Muscle layer of duodenum (tissue), 2 donors: ENCODE measurements around the gene C12orf75.

ENCODE experiments used
- H3K27ac ChIP-seq: one replicate; pipeline ENCODE4 v1.7.0; 2013; ENCODE audit warnings: mild to moderate bottlenecking, low read length
- H3K27me3 ChIP-seq: one replicate; pipeline ENCODE4 v1.7.0; 2013; ENCODE audit warnings: low read depth, mild to moderate bottlenecking, control low read depth, low read length
- H3K36me3 ChIP-seq, 2 donors: one replicate each; pipeline ENCODE4 v1.7.0; 2013; ENCODE audit warnings: low read length in 2 of 2, control low read depth in 1 of 2, mild to moderate bottlenecking in 1 of 2; ENCODE audit not compliant: insufficient read depth in 2 of 2, control insufficient read depth in 1 of 2
- H3K4me1 ChIP-seq, 2 donors: one replicate each; pipeline ENCODE4 v1.7.0; 2013; ENCODE audit warnings: low read length in 2 of 2, mild to moderate bottlenecking in 2 of 2, control low read depth in 1 of 2, moderate library complexity in 1 of 2; ENCODE audit not compliant: insufficient read depth in 2 of 2, control insufficient read depth in 1 of 2
- H3K4me3 ChIP-seq, 2 donors: one replicate each; pipeline ENCODE4 v1.7.0; 2013; ENCODE audit warnings: low read length in 2 of 2, low read depth in 1 of 2, mild to moderate bottlenecking in 1 of 2
- H3K9me3 ChIP-seq, 2 donors: one replicate each; pipeline ENCODE4 v1.7.0; 2013; ENCODE audit warnings: low read length in 2 of 2, control low read depth in 1 of 2, mild to moderate bottlenecking in 1 of 2; ENCODE audit not compliant: control insufficient read depth in 1 of 2
- donor health status: healthy.

C12orf75 gene

GRCh38 chr12:105357162-105357691, 26.7 kb downstream of the C12orf75 start:
- Histone ChIP-seq H3K36me3 (no peaks in the 10 kb centered on the region), H3K4me1 (no peaks in the 10 kb centered on the region), H3K27me3 (no peaks in the 10 kb centered on the region), H3K9me3 (no peaks in the 10 kb centered on the region), H3K4me3 (no peak overlapping the region), H3K27ac (no peak overlapping the region)

GRCh38 chr12:105358789-105359188, 28.3 kb downstream of the C12orf75 start:
- no peaks in the 10 kb centered on the region for H3K9me3 ChIP-seq
- no peaks in the 10 kb centered on the region for H3K4me1 ChIP-seq
- H3K27ac ChIP-seq: no peak overlapping the region
- no peak overlapping the region for H3K4me3 ChIP-seq
- H3K36me3 ChIP-seq: no peaks in the 10 kb centered on the region
- H3K27me3 ChIP-seq: no peaks in the 10 kb centered on the region

- H3K27ac ChIP-seq: no peak overlapping the region
- H3K9me3 ChIP-seq: no peaks in the 10 kb centered on the region
- no peaks in the 10 kb centered on the region for H3K36me3 ChIP-seq
- H3K27me3 ChIP-seq: no peaks in the 10 kb centered on the region
- no peak overlapping the region for H3K4me3 ChIP-seq
- no peaks in the 10 kb centered on the region for H3K4me1 ChIP-seq
Measured at GRCh38 chr12:105359856-105360255, 29.4 kb downstream of the C12orf75 start.

GRCh38 chr12:105363890-105364289, 33.4 kb downstream of the C12orf75 start:
- no peaks in the 10 kb centered on the region for H3K9me3 ChIP-seq
- no peak overlapping the region for H3K27ac ChIP-seq
- no peaks in the 10 kb centered on the region for H3K36me3 ChIP-seq

GRCh38 chr12:105365231-105365630, 34.7 kb downstream of the C12orf75 start:
- no peaks in the 10 kb centered on the region for H3K9me3 ChIP-seq
- no peaks in the 10 kb centered on the region for H3K36me3 ChIP-seq
- H3K4me1 ChIP-seq: no peaks in the 10 kb centered on the region
- H3K27me3 ChIP-seq: no peaks in the 10 kb centered on the region
- no peak overlapping the region for H3K27ac ChIP-seq
- no peak overlapping the region for H3K4me3 ChIP-seq

More at GRCh38 chr12:105363890-105364289, 33.4 kb downstream of the C12orf75 start:
- no peaks in the 10 kb centered on the region for H3K4me1 ChIP-seq
- no peak overlapping the region for H3K4me3 ChIP-seq
- no peaks in the 10 kb centered on the region for H3K27me3 ChIP-seq

- no peak overlapping the region for H3K4me3 ChIP-seq
- H3K36me3 ChIP-seq: no peaks in the 10 kb centered on the region
- no peak overlapping the region for H3K27ac ChIP-seq
- H3K4me1 ChIP-seq: no peaks in the 10 kb centered on the region
- H3K9me3 ChIP-seq: no peaks in the 10 kb centered on the region
- H3K27me3 ChIP-seq: no peaks in the 10 kb centered on the region
Measured at GRCh38 chr12:105368047-105368646, 37.7 kb downstream of the C12orf75 start.

- no peak overlapping the region for H3K27ac ChIP-seq
- no peaks in the 10 kb centered on the region for H3K27me3 ChIP-seq
- no peak overlapping the region for H3K4me3 ChIP-seq
- H3K4me1 ChIP-seq: no peaks in the 10 kb centered on the region
- H3K36me3 ChIP-seq: no peaks in the 10 kb centered on the region
- no peaks in the 10 kb centered on the region for H3K9me3 ChIP-seq
Measured at GRCh38 chr12:105369014-105369413, 38.5 kb downstream of the C12orf75 start.

- Histone ChIP-seq H3K27me3 (no peaks in the 10 kb centered on the region), H3K36me3 (no peaks in the 10 kb centered on the region), H3K9me3 (no peaks in the 10 kb centered on the region), H3K4me3 (no peak overlapping the region), H3K4me1 (no peaks in the 10 kb centered on the region), H3K27ac (no peak overlapping the region)
Measured at GRCh38 chr12:105374303-105374702, 43.8 kb downstream of the C12orf75 start.

GRCh38 chr12:105377077-105377476, 46.6 kb downstream of the C12orf75 start:
- H3K27me3 ChIP-seq: no peaks in the 10 kb centered on the region
- no peaks in the 10 kb centered on the region for H3K4me1 ChIP-seq
- no peak overlapping the region for H3K27ac ChIP-seq
- no peaks in the 10 kb centered on the region for H3K36me3 ChIP-seq
- H3K4me3 ChIP-seq: no peak overlapping the region
- H3K9me3 ChIP-seq: no peaks in the 10 kb centered on the region

GRCh38 chr12:105378911-105379310, 48.4 kb downstream of the C12orf75 start:
- no peaks in the 10 kb centered on the region for H3K27me3 ChIP-seq
- no peak overlapping the region for H3K27ac ChIP-seq
- H3K4me3 ChIP-seq: no peak overlapping the region
- H3K36me3 ChIP-seq: no peaks in the 10 kb centered on the region
- H3K4me1 ChIP-seq: no peaks in the 10 kb centered on the region
- H3K9me3 ChIP-seq: no peaks in the 10 kb centered on the region

- Histone ChIP-seq H3K36me3 (no peaks in the 10 kb centered on the region), H3K4me3 (peak overlapping the region; percentile 30 to 48), H3K27ac (no peak overlapping the region), H3K27me3 (no peaks in the 10 kb centered on the region), H3K4me1 (no peaks in the 10 kb centered on the region), H3K9me3 (no peaks in the 10 kb centered on the region)
Measured at GRCh38 chr12:105382771-105383622, 52.5 kb downstream of the C12orf75 start.
